MM.1S (cell line): Measurements from ENCODE around the gene YWHAH.

Experiments used
- CTCF ChIP-seq: fragments of 300-600 bp; sonication (generic); IDR thresholded peaks from 2 replicates; pipeline ENCODE4 v1.5.1; 2016; ENCODE audit warnings: antibody characterized with exemption, low read length, mixed read lengths
- EZH2 ChIP-seq: fragments of 300-600 bp; sonication (generic); optimal IDR thresholded peaks from 2 replicates; pipeline ENCODE3; 2017; ENCODE audit warnings: low read depth, mild to moderate bottlenecking, antibody characterized with exemption, low read length, mixed read lengths
- EZH2phosphoT487 ChIP-seq: fragments of 300-600 bp; sonication (generic); IDR thresholded peaks from 2 replicates; pipeline ENCODE4 v1.6.1; 2018; ENCODE audit warnings: antibody characterized with exemption, low read length

- TF ChIP-seq CTCF (no peak), EZH2 (no peak), EZH2phosphoT487 (no peak)
Measured at GRCh38 chr22:31897842-31898805, 46.2 kb upstream of the YWHAH start.
